ENCODE data around the gene MAST3.

The MAST3 gene

DNA sequence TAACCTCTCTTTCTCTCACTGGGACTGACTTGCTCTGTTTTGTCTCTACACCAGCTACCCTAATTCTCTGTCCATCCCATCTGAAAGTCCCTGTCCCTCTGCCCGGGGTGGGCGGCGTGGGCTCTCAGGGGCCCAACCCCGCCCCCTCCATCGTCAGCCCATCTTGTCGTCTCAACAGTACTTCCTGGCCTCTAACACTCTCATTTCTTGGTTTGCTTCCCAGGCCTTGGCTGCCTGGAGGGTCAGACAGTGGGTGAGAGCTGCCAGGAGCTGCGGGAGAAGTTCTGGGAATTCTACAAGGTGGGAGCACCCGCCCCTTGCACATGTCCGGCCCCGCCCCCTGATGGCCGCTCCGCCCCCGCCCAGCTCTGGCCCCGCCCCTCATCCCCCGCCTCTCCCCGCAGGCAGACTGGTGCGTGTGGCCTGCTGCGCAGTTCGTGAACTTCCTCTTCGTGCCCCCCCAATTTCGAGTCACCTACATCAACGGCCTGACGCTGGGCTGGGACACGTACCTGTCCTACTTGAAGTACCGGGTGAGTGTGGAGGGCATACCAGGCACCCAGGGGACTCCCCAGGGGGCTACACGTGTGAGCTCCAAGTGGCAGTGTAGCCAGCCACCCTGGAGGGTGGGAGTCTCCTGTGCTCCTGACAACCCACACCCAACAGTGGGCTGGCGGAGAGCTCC is 97.1 kb downstream of the MAST3 start:
- Histone ChIP-seq H3K36me3 (ENCODE audit: low read length) (no peaks in the 10 kb centered on the region), H3K27ac (ENCODE audit: low read depth, low read length) (no peak overlapping the region), H3K9me3 (ENCODE audit: insufficient read depth, low read length) (no peaks in the 10 kb centered on the region), H3K9ac (ENCODE audit: low read length) (peak overlapping the region; percentile 96), H4K20me1 (ENCODE audit: low read depth, low read length) (no peaks in the 10 kb centered on the region; the same call in 1 of the 2 replicates), H3K79me2 (ENCODE audit: insufficient read depth, low read length) (peaks cover 10% of the 10 kb centered on the region), H3K4me2 (ENCODE audit: low read depth, low read length, poor library complexity, severe bottlenecking) (peak overlapping the region; percentile 82), H3K4me3 (ENCODE audit: insufficient read depth, low read length, poor library complexity, severe bottlenecking) (peak overlapping the region; percentile 96), H3K27me3 (ENCODE audit: low read length) (no peaks in the 10 kb centered on the region), H2AFZ (ENCODE audit: low read depth, low read length, severe bottlenecking) (no peak overlapping the region), H3K9me2 (replicated peaks; ENCODE audit: insufficient read depth, low read length) (no peaks in the 10 kb centered on the region), H3F3A (ENCODE audit: insufficient read depth) (peaks cover 26% of the 10 kb centered on the region)
- no peak for TF ChIP-seq CTCF (IDR thresholded peaks at IDR 0.05; ENCODE audit: insufficient read depth, low read length, poor library complexity, severe bottlenecking)
- no peak for TF ChIP-seq EZH2phosphoT487 (conservative IDR thresholded peaks at IDR 0.05; ENCODE audit: low read length)

DNA sequence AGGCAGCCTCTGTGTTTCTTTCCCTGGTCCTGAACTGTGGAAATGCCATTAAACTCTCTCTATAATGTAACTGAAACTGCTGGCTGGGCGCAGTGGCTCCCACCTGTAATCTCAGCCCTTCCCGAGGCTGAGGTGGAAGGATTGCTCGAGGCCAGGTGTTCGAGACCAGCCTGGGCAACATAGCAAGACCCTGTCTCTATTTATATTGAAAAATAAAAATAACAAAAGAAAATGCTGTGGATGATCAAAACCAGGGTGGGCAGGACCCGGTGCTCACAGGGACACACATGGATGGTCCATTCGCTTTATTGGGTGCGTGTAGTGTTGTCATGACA is 98.9 kb downstream of the MAST3 start:
- Histone ChIP-seq H3K79me2 (ENCODE audit: insufficient read depth, low read length) (peaks cover 10% of the 10 kb centered on the region), H4K20me1 (ENCODE audit: low read depth, low read length) (no peaks in the 10 kb centered on the region; the same call in 1 of the 2 replicates), H3F3A (ENCODE audit: insufficient read depth) (peaks cover 21% of the 10 kb centered on the region), H3K4me3 (ENCODE audit: insufficient read depth, low read length, poor library complexity, severe bottlenecking) (no peak overlapping the region), H2AFZ (ENCODE audit: low read depth, low read length, severe bottlenecking) (no peak overlapping the region), H3K36me3 (ENCODE audit: low read length) (no peaks in the 10 kb centered on the region), H3K9me2 (replicated peaks; ENCODE audit: insufficient read depth, low read length) (no peaks in the 10 kb centered on the region), H3K4me2 (ENCODE audit: low read depth, low read length, poor library complexity, severe bottlenecking) (no peak overlapping the region), H3K27me3 (ENCODE audit: low read length) (no peaks in the 10 kb centered on the region), H3K9ac (ENCODE audit: low read length) (no peak overlapping the region), H3K27ac (ENCODE audit: low read depth, low read length) (no peak overlapping the region), H3K9me3 (ENCODE audit: insufficient read depth, low read length) (no peaks in the 10 kb centered on the region)
- TF ChIP-seq CTCF (IDR thresholded peaks at IDR 0.05; ENCODE audit: insufficient read depth, low read length, poor library complexity, severe bottlenecking) (no peak), EZH2phosphoT487 (conservative IDR thresholded peaks at IDR 0.05; ENCODE audit: low read length) (no peak)

- Histone ChIP-seq H3K27me3 (ENCODE audit: low read length) (no peaks in the 10 kb centered on the region), H4K20me1 (ENCODE audit: low read depth, low read length) (no peaks in the 10 kb centered on the region; the same call in 1 of the 2 replicates), H3K79me2 (ENCODE audit: insufficient read depth, low read length) (peaks cover 16% of the 10 kb centered on the region), H3K9me2 (replicated peaks; ENCODE audit: insufficient read depth, low read length) (no peaks in the 10 kb centered on the region), H3K9me3 (ENCODE audit: insufficient read depth, low read length) (no peaks in the 10 kb centered on the region), H2AFZ (ENCODE audit: low read depth, low read length, severe bottlenecking) (no peak overlapping the region), H3K27ac (ENCODE audit: low read depth, low read length) (no peak overlapping the region), H3F3A (ENCODE audit: insufficient read depth) (peaks cover 13% of the 10 kb centered on the region), H3K4me3 (ENCODE audit: insufficient read depth, low read length, poor library complexity, severe bottlenecking) (no peak overlapping the region), H3K4me2 (ENCODE audit: low read depth, low read length, poor library complexity, severe bottlenecking) (no peak overlapping the region), H3K36me3 (ENCODE audit: low read length) (no peaks in the 10 kb centered on the region), H3K9ac (ENCODE audit: low read length) (no peak overlapping the region)
- no peak for TF ChIP-seq EZH2phosphoT487 (conservative IDR thresholded peaks at IDR 0.05; ENCODE audit: low read length)
- TF ChIP-seq CTCF (IDR thresholded peaks at IDR 0.05; ENCODE audit: insufficient read depth, low read length, poor library complexity, severe bottlenecking) = no peak
These were observed 99.7 kb downstream of the MAST3 start for GRCh38 chr19:18197306-18197705.

Data from SU-DHL-6 (cell line).